ENCODE data around the gene ASCL4.

DNA sequence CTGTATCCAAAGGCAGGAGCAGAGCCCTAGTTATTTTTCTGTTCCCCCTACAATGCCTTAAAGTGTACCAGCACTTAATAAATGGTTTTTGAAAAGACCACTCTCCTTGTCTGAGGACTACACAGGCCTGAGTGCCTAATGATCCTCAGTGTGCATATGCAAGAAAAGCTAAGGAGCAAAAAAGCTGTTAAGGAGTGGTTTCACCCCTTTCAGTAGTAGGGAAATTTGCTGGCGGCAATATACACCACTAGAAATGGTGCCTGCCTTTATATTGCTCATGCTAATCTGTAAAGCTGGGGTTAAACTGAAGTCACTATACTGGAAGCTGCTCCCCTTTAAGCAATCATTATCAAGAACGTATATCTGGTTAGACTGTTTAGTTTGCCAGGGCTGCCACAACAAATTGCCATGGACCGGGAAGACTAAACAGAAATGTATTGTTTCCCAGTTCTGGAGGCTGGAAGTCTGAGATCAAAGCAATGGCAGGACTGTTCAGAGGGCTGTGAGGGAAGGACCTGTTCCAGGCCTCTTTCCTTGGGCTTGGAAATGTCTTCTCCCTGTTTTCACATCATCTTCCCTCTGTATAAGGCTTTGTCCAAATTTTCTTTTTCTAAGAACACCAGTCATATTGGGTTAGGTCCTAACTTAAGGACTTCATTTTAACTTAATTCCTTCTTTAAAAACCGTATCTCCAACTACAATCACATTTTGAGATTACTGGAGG lies 43.7 kb upstream of the ASCL4 start:
- TF ChIP-seq, protein P1, sequence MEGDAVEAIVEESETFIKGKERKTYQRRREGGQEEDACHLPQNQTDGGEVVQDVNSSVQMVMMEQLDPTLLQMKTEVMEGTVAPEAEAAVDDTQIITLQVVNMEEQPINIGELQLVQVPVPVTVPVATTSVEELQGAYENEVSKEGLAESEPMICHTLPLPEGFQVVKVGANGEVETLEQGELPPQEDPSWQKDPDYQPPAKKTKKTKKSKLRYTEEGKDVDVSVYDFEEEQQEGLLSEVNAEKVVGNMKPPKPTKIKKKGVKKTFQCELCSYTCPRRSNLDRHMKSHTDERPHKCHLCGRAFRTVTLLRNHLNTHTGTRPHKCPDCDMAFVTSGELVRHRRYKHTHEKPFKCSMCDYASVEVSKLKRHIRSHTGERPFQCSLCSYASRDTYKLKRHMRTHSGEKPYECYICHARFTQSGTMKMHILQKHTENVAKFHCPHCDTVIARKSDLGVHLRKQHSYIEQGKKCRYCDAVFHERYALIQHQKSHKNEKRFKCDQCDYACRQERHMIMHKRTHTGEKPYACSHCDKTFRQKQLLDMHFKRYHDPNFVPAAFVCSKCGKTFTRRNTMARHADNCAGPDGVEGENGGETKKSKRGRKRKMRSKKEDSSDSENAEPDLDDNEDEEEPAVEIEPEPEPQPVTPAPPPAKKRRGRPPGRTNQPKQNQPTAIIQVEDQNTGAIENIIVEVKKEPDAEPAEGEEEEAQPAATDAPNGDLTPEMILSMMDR (IDR thresholded peaks at IDR 0.05), result no peak
- no peak for TF ChIP-seq POLR2A (IDR thresholded peaks at IDR 0.05)
